Stimulated activated CD8-positive, alpha-beta memory T cell treated with anti-CD3 and anti-CD28 coated beads, Interleukin-12 subunit alpha, Interleukin-12 subunit beta, amount 100 ng/mL, for 1 hour (primary cell): ENCODE measurements around the gene SHB.

Experiments used
- DNase-seq: peaks from one replicate; pipeline ENCODE4 v3.0.0-alpha.2; 2020; ENCODE audit warnings: low read depth

Gene SHB

GRCh38 chr9:38086496-38086895 is 17.5 kb upstream of the SHB start:
- DNase-seq = no peak

GRCh38 chr9:38085308-38085707 is 16.3 kb upstream of the SHB start:
- no peak for DNase-seq

GRCh38 chr9:38084556-38084880 is 15.5 kb upstream of the SHB start:
- DNase-seq = no peak

GRCh38 chr9:38083858-38084555 is 15.0 kb upstream of the SHB start:
- no peak for DNase-seq

GRCh38 chr9:38082446-38083287 is 13.6 kb upstream of the SHB start:
- no peak for DNase-seq

GRCh38 chr9:38081356-38082108 is 12.5 kb upstream of the SHB start:
- no peak for DNase-seq

- no peak for DNase-seq
These were observed 10.5 kb upstream of the SHB start for GRCh38 chr9:38079461-38080031.

GRCh38 chr9:38075272-38075671 is 6.2 kb upstream of the SHB start:
- DNase-seq = no peak

GRCh38 chr9:38074441-38074961 is 5.5 kb upstream of the SHB start:
- DNase-seq = no peak

- no peak for DNase-seq
These were observed 4.9 kb upstream of the SHB start for GRCh38 chr9:38073882-38074281.

- no peak for DNase-seq
These were observed 2.6 kb upstream of the SHB start for GRCh38 chr9:38071470-38072134.

- DNase-seq = no peak
These were observed 957 bp downstream of the SHB start for GRCh38 chr9:38067859-38068681.

GRCh38 chr9:38066914-38067858 is 1.8 kb downstream of the SHB start:
- DNase-seq = no peak

GRCh38 chr9:38066197-38066913 is 2.7 kb downstream of the SHB start:
- DNase-seq = no peak

- no peak for DNase-seq
These were observed 3.5 kb downstream of the SHB start for GRCh38 chr9:38065369-38066075.

GRCh38 chr9:38064842-38065368 is 4.1 kb downstream of the SHB start:
- DNase-seq = no peak

- no peak for DNase-seq
These were observed 5.7 kb downstream of the SHB start for GRCh38 chr9:38063363-38063707.
